Activated CD4-positive, alpha-beta T cell treated with anti-CD3 and anti-CD28 coated beads, Interleukin-2, amount 10 ng/mL, durations not matched to agents 7 days and 5 days (primary cell): ENCODE data around the gene OR6P1. TPM values are rescaled to one million over a fixed set of nuclear protein-coding genes. Genes with fewer than 3 reads are reported as not detected.

Experiments
- CTCF ChIA-PET: fragments of 350-600 bp; sonication (Branson Sonifier 250); formaldehyde crosslinking; loops from one replicate; lab custom pipeline; 2021; ENCODE audit warnings: antibody characterized with exemption; lab: Charles Lee
- POLR2A ChIA-PET: fragments of 350-600 bp; sonication (Branson Sonifier 250); formaldehyde crosslinking; loops from one replicate; lab custom pipeline; 2021; ENCODE audit warnings: antibody characterized with exemption; lab: Charles Lee
- DNase-seq: peaks from one replicate; pipeline ENCODE4 v3.0.0-alpha.2; 2020
- H3K27ac Mint-ChIP-seq: one replicate; pipeline ENCODE4 v1.8.0; 2021; ENCODE audit warnings: mild to moderate bottlenecking, moderate library complexity, mixed read lengths
- H3K27me3 Mint-ChIP-seq: one replicate; pipeline ENCODE4 v1.8.0; 2021; ENCODE audit warnings: mixed read lengths
- H3K36me3 Mint-ChIP-seq: one replicate; pipeline ENCODE4 v1.8.0; 2021; ENCODE audit warnings: low read depth, mixed read lengths
- H3K4me1 Mint-ChIP-seq: one replicate; pipeline ENCODE4 v1.8.0; 2021; ENCODE audit warnings: mixed read lengths
- H3K4me3 Mint-ChIP-seq: one replicate; pipeline ENCODE4 v1.8.0; 2021; ENCODE audit warnings: mild to moderate bottlenecking, moderate library complexity, mixed read lengths
- H3K9me3 Mint-ChIP-seq: one replicate; pipeline ENCODE4 v1.8.0; 2021; ENCODE audit warnings: mixed read lengths
- total RNA-seq, 2 experiments: library from RNA; stranded (reverse); gene quantifications; one replicate each; pipeline ENCODE4 v1.2.3, GENCODE V29; 2021

Gene OR6P1
- total RNA-seq, 2 experiments from 2014 or later = not detected

- no peak for DNase-seq
- CTCF ChIA-PET = no interaction called here
- H3K4me1 Mint-ChIP-seq = no peaks in the 10 kb centered on the region
Observed at GRCh38 chr1:158554352-158554751, 16.0 kb downstream of the OR6P1 start, which contains the start of gene OR6Y1. Gene OR6Y1 (minus strand): TSS chr1:158554405. CDS start chr1:158548105, 6,300 bp downstream.

GRCh38 chr1:158552296-158552695, 18.1 kb downstream of the OR6P1 start:
- Mint-ChIP-seq H3K27me3 (peaks cover 10% of the 10 kb centered on the region), H3K27ac (no peak overlapping the region), H3K4me1 (no peaks in the 10 kb centered on the region), H3K36me3 (no peaks in the 10 kb centered on the region), H3K4me3 (no peak overlapping the region), H3K9me3 (no peaks in the 10 kb centered on the region)
- DNase-seq = no peak
- CTCF ChIA-PET = no interaction called here
- POLR2A ChIA-PET = no interaction called here

More at GRCh38 chr1:158554352-158554751, 16.0 kb downstream of the OR6P1 start, which contains the start of gene OR6Y1:
- no peaks in the 10 kb centered on the region for H3K36me3 Mint-ChIP-seq
- H3K9me3 Mint-ChIP-seq = no peaks in the 10 kb centered on the region
- H3K4me3 Mint-ChIP-seq = no peak within 1 kb of the TSS
- POLR2A ChIA-PET = no interaction called here
- no peak within 1 kb of the TSS for H3K27ac Mint-ChIP-seq
- H3K27me3 Mint-ChIP-seq = peaks cover 7% of the 10 kb centered on the region

GRCh38 chr1:158547533-158547932, 22.8 kb downstream of the OR6P1 start:
- Mint-ChIP-seq H3K4me3 (no peak overlapping the region), H3K9me3 (no peaks in the 10 kb centered on the region), H3K27me3 (peaks cover 3% of the 10 kb centered on the region), H3K36me3 (no peaks in the 10 kb centered on the region), H3K4me1 (no peaks in the 10 kb centered on the region), H3K27ac (no peak overlapping the region)
- POLR2A ChIA-PET = interaction anchor here (0.6 kb wide), 1 partner anchor 349 kb away, joined by 4 read pairs; no protein-coding TSS in a partner anchor
- CTCF ChIA-PET = no interaction called here
- no peak for DNase-seq

GRCh38 chr1:158537609-158538008, 32.8 kb downstream of the OR6P1 start:
- H3K27me3 Mint-ChIP-seq = peaks cover 5% of the 10 kb centered on the region
- CTCF ChIA-PET = no interaction called here
- no peaks in the 10 kb centered on the region for H3K4me1 Mint-ChIP-seq
- POLR2A ChIA-PET = no interaction called here
- no peak overlapping the region for H3K4me3 Mint-ChIP-seq
- no peaks in the 10 kb centered on the region for H3K36me3 Mint-ChIP-seq
- H3K27ac Mint-ChIP-seq = no peak overlapping the region
- DNase-seq = no peak
- no peaks in the 10 kb centered on the region for H3K9me3 Mint-ChIP-seq

GRCh38 chr1:158534496-158534895, 35.9 kb downstream of the OR6P1 start:
- Mint-ChIP-seq H3K27ac (no peak overlapping the region), H3K9me3 (no peaks in the 10 kb centered on the region), H3K4me1 (no peaks in the 10 kb centered on the region), H3K36me3 (no peaks in the 10 kb centered on the region), H3K4me3 (no peak overlapping the region), H3K27me3 (peaks cover 13% of the 10 kb centered on the region)
- POLR2A ChIA-PET = no interaction called here
- no peak for DNase-seq
- CTCF ChIA-PET = no interaction called here

- Mint-ChIP-seq H3K4me3 (no peak overlapping the region), H3K27me3 (peaks cover 23% of the 10 kb centered on the region), H3K4me1 (no peaks in the 10 kb centered on the region), H3K9me3 (peaks cover 3% of the 10 kb centered on the region), H3K36me3 (no peaks in the 10 kb centered on the region), H3K27ac (no peak overlapping the region)
- ChIA-PET CTCF (no interaction called here), POLR2A (no interaction called here)
- DNase-seq = no peak
Observed at GRCh38 chr1:158527190-158527815, 43.1 kb downstream of the OR6P1 start.

- DNase-seq = no peak
- no peak overlapping the region for H3K27ac Mint-ChIP-seq
- no peaks in the 10 kb centered on the region for H3K9me3 Mint-ChIP-seq
- H3K4me3 Mint-ChIP-seq = no peak overlapping the region
- no peaks in the 10 kb centered on the region for H3K4me1 Mint-ChIP-seq
- H3K36me3 Mint-ChIP-seq = no peaks in the 10 kb centered on the region
- peaks cover 18% of the 10 kb centered on the region for H3K27me3 Mint-ChIP-seq
- POLR2A ChIA-PET = no interaction called here
- CTCF ChIA-PET = no interaction called here
Observed at GRCh38 chr1:158521666-158522058, 48.7 kb downstream of the OR6P1 start.

- Mint-ChIP-seq H3K36me3 (no peaks in the 10 kb centered on the region), H3K27ac (no peak overlapping the region), H3K9me3 (no peaks in the 10 kb centered on the region), H3K4me3 (no peak overlapping the region), H3K27me3 (peaks cover 18% of the 10 kb centered on the region), H3K4me1 (no peaks in the 10 kb centered on the region)
- ChIA-PET POLR2A (no interaction called here), CTCF (no interaction called here)
- DNase-seq = no peak
Observed at GRCh38 chr1:158520955-158521665, 49.3 kb downstream of the OR6P1 start.

GRCh38 chr1:158520021-158520420, 50.4 kb downstream of the OR6P1 start:
- no peaks in the 10 kb centered on the region for H3K9me3 Mint-ChIP-seq
- H3K36me3 Mint-ChIP-seq = no peaks in the 10 kb centered on the region
- POLR2A ChIA-PET = no interaction called here
- peaks cover 22% of the 10 kb centered on the region for H3K27me3 Mint-ChIP-seq
- no peak overlapping the region for H3K27ac Mint-ChIP-seq
- DNase-seq = no peak
- H3K4me3 Mint-ChIP-seq = no peak overlapping the region
- no peaks in the 10 kb centered on the region for H3K4me1 Mint-ChIP-seq
- CTCF ChIA-PET = interaction anchor here (1.0 kb wide), 1 partner anchor 316 kb away, joined by 3 read pairs; no protein-coding TSS in a partner anchor

GRCh38 chr1:158516966-158517365, 53.4 kb downstream of the OR6P1 start:
- Mint-ChIP-seq H3K4me1 (no peaks in the 10 kb centered on the region), H3K9me3 (no peaks in the 10 kb centered on the region), H3K27me3 (peaks cover 12% of the 10 kb centered on the region), H3K27ac (no peak overlapping the region), H3K36me3 (no peaks in the 10 kb centered on the region), H3K4me3 (no peak overlapping the region)
- DNase-seq = no peak
- ChIA-PET POLR2A (no interaction called here), CTCF (no interaction called here)

Other genes with a start within 250 kb of the OR6P1 start
- not detected for gene CD1B, start 239.0 kb downstream of the OR6P1 start, total RNA-seq
- not detected for gene CD1E, start 216.7 kb downstream of the OR6P1 start, total RNA-seq
- not detected for gene OR10T2, start 171.1 kb downstream of the OR6P1 start, total RNA-seq
- gene OR10K2, start 144.3 kb downstream of the OR6P1 start, total RNA-seq = not detected
- gene OR10K1, start 108.7 kb downstream of the OR6P1 start, total RNA-seq = not detected
- gene OR10R2, start 98.4 kb downstream of the OR6P1 start, total RNA-seq = not detected
- gene OR6Y1, start 16.2 kb downstream of the OR6P1 start, total RNA-seq = not detected
- gene OR10X1, start 9.3 kb upstream of the OR6P1 start, total RNA-seq = not detected
- not detected for gene OR10Z1, start 34.7 kb upstream of the OR6P1 start, total RNA-seq
- not detected for gene SPTA1, start 116.1 kb upstream of the OR6P1 start, total RNA-seq
- gene OR6K2, start 130.1 kb upstream of the OR6P1 start, total RNA-seq = not detected
- gene OR6K3, start 150.1 kb upstream of the OR6P1 start, total RNA-seq = not detected
- gene OR6K6, start 184.1 kb upstream of the OR6P1 start, total RNA-seq = not detected
- not detected for gene OR6N1, start 201.6 kb upstream of the OR6P1 start, total RNA-seq
- not detected for gene OR6N2, start 210.6 kb upstream of the OR6P1 start, total RNA-seq